Ovary (tissue), 3 donors: Measurements from ENCODE around the gene C19orf47.

Source experiments
- CTCF ChIP-seq, 3 donors: fragments of 450-650 bp in 2 of 3; fragments of 200-600 bp in 1 of 3; IDR thresholded peaks; one replicate each; pipeline versions ENCODE4 v1.5.1 to v1.8.0; 2016 to 2022; ENCODE audit warnings: antibody characterized with exemption in 3 of 3, mild to moderate bottlenecking in 1 of 3
- EP300 ChIP-seq: sonication (generic); formaldehyde crosslinking; IDR thresholded peaks from one replicate; pipeline ENCODE4 v1.6.1; 2017; ENCODE audit warnings: antibody characterized with exemption
- POLR2A ChIP-seq: fragments of 450-650 bp; IDR thresholded peaks from one replicate; pipeline ENCODE4 v1.6.1; 2017; ENCODE audit warnings: antibody characterized with exemption, mild to moderate bottlenecking, moderate library complexity
- donor health status: DM: no; HTN: no; CAD: no.

GRCh38 chr19:40286971-40287421 is 61.2 kb downstream of the C19orf47 start:
- no peak for TF ChIP-seq POLR2A
- no peak for TF ChIP-seq CTCF (IDR thresholded peaks at IDR 0.05)
- no peak for TF ChIP-seq EP300
